Tibial artery (tissue), 4 donors: Measurements from ENCODE around the gene CLSTN1.

Experiments
- DNase-seq, 2 donors: peaks; one replicate each; pipeline ENCODE4 v3.0.0-alpha.2; 2019
- H3K27ac ChIP-seq, 2 donors: fragments of 200-600 bp; sonication (generic) in 1 of 2; 1 replicate in 1 of 2; 2 replicates in 1 of 2; pipeline ENCODE4 v1.5.1; 2018 to 2019; ENCODE audit warnings: mild to moderate bottlenecking in 1 of 2
- H3K27me3 ChIP-seq, 2 donors: fragments of 200-600 bp; sonication (generic) in 1 of 2; one replicate each; pipeline versions ENCODE4 v1.5.1 to v1.6.0; 2016 to 2019
- H3K36me3 ChIP-seq, 3 donors: fragments of 200-600 bp; sonication (generic) in 2 of 3; one replicate each; pipeline ENCODE4 v1.5.1; 2016 to 2019; ENCODE audit warnings: mild to moderate bottlenecking in 2 of 3
- H3K4me1 ChIP-seq, 4 donors: fragments of 200-600 bp; sonication (generic) in 2 of 4; 1 replicate in 3 of 4; 2 replicates in 1 of 4; pipeline ENCODE4 v1.5.1; 2016 to 2019
- H3K4me3 ChIP-seq, 2 donors: fragments of 200-600 bp; sonication (generic) in 1 of 2; 1 replicate in 1 of 2; 2 replicates in 1 of 2; pipeline ENCODE4 v1.5.1; 2018 to 2019; ENCODE audit warnings: mild to moderate bottlenecking in 2 of 2
- H3K9me3 ChIP-seq, 3 donors: fragments of 200-600 bp; sonication (generic) in 1 of 3; one replicate each; pipeline ENCODE4 v1.5.1; 2016 to 2019
- intact Hi-C: fragments of 100-400 bp; cut with DNase I; formaldehyde crosslinking; loops from one replicate; pipeline ENCODE4 v1.15.0; 2023; ENCODE audit warnings: low total_unique reads
- TF ChIP-seq, protein P1 (sequence below), 2 experiments: fragments of 200-600 bp in 1 of 2; fragments of 450-650 bp in 1 of 2; IDR thresholded peaks; one replicate each; pipeline ENCODE4 v1.5.1; 2017 to 2019; ENCODE audit warnings: antibody characterized with exemption in 2 of 2, mild to moderate bottlenecking in 1 of 2, moderate library complexity in 1 of 2

The CLSTN1 gene

DNA sequence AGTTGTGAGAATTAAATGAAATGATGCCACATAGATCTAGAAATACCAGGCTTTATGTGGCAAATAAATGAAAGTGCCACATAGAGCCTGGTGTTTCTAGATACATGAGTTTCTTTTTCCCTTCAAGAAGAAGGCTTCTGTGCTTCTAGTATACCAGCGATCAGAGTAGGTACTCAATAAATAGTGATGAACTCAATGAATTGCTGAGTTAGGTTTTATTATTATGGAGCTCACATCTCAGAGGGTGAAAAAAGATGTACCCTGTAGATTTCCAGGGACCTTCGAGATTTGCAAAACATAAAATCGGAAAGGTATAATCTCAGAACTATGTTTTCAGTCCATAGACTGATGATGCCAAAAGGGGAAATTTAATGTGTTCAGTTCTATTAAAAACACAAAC lies 2.3 kb upstream of the CLSTN1 start:
- TF ChIP-seq, protein P1, sequence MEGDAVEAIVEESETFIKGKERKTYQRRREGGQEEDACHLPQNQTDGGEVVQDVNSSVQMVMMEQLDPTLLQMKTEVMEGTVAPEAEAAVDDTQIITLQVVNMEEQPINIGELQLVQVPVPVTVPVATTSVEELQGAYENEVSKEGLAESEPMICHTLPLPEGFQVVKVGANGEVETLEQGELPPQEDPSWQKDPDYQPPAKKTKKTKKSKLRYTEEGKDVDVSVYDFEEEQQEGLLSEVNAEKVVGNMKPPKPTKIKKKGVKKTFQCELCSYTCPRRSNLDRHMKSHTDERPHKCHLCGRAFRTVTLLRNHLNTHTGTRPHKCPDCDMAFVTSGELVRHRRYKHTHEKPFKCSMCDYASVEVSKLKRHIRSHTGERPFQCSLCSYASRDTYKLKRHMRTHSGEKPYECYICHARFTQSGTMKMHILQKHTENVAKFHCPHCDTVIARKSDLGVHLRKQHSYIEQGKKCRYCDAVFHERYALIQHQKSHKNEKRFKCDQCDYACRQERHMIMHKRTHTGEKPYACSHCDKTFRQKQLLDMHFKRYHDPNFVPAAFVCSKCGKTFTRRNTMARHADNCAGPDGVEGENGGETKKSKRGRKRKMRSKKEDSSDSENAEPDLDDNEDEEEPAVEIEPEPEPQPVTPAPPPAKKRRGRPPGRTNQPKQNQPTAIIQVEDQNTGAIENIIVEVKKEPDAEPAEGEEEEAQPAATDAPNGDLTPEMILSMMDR (IDR thresholded peaks at IDR 0.05) = no peak
- Histone ChIP-seq H3K4me1 (peaks cover 7 to 33% (median 21%) of the 10 kb centered on the region in 4 donors), H3K4me3 (no peak overlapping the region), H3K36me3 (no peaks in the 10 kb centered on the region), H3K27me3 (no peaks in the 10 kb centered on the region), H3K27ac (peak overlapping the region; percentile 87 to 93), H3K9me3 (no peaks in the 10 kb centered on the region)
- intact Hi-C loops = no loop called here
- DNase-seq = no peak

DNA sequence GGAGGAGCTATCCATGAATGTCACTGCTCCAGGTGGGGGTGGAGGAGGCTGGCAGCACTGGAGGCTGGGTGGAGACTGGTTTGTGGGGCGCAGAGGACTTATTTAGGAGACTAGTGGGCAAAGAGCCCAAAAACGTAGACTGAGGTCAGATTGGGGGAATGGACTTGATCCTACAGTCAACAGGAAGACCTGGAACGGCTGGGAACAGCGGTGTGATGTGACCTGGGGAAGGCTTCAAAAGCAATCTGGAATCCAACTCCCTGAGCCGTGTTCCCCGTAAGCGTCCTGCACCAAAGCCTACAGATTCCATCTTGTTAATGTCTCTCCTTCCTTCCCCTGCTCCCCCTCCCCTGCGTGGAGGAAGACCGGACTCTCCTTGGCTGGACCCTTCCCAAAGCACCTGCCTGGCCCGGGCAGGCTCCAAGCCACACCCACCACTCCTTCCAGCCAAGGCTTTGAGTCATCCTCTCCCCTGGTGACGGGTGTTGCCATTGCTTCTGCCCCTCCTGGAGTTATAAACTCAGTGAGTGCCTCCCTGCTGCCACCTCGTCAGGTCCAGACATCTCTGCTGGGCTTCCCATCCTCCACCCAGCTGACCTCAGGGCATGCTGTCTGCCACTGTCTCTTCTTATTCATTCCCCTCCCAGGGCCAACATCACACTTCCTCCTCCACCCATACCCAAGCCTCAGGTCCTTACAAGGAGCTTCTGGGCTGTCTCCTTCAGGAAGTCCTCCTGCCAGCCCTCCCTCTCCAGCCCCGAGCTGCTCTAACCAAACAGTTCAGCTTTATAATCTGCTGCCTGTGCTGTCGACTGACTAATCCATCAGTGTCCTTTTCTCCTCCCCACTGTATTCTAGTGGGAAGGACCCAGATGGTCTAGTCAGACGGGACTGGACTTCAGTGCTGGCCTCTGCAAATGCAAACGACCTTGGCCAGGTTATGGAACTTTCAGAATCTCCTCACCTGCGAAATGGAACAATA lies 1.6 kb upstream of the CLSTN1 start:
- Histone ChIP-seq H3K27me3 (no peaks in the 10 kb centered on the region), H3K4me1 (peaks cover 7 to 33% (median 21%) of the 10 kb centered on the region in 4 donors), H3K36me3 (no peaks in the 10 kb centered on the region), H3K4me3 (peak overlapping the region in 1 of 2 donors; percentile 80), H3K27ac (peak overlapping the region; percentile 87 to 93), H3K9me3 (no peaks in the 10 kb centered on the region)
- peak; percentile 55 to 85 for DNase-seq
- TF ChIP-seq, protein P1 (IDR thresholded peaks at IDR 0.05) = no peak
- intact Hi-C loops = no loop called here

DNA sequence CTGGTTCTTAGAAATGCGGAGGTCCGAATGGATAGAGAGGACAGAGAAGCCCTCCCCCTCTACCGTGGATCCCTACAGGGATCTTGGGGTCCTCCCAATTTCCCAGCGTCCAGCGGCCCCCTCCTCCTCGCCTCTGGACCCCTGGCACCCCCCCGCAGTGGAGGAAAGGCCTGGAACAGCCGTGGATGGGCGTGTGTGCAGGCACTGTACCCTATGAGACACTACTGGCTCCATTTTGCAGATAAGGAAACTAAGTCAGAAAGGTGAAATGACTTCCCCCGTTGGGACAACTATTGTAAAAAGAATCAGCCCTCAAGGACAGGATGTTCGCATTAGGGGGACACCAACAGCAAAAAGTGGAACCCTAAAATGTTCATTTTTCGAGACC lies 931 bp upstream of the CLSTN1 start:
- Histone ChIP-seq H3K9me3 (no peaks in the 10 kb centered on the region), H3K27ac (peak overlapping the region; percentile 87 to 93), H3K4me1 (peaks cover 7 to 33% (median 21%) of the 10 kb centered on the region in 4 donors), H3K36me3 (no peaks in the 10 kb centered on the region), H3K4me3 (peak overlapping the region; percentile 74 to 80), H3K27me3 (no peaks in the 10 kb centered on the region)
- no peak for DNase-seq
- intact Hi-C loops = no loop called here
- TF ChIP-seq, protein P1 (IDR thresholded peaks at IDR 0.05) = no peak

DNA sequence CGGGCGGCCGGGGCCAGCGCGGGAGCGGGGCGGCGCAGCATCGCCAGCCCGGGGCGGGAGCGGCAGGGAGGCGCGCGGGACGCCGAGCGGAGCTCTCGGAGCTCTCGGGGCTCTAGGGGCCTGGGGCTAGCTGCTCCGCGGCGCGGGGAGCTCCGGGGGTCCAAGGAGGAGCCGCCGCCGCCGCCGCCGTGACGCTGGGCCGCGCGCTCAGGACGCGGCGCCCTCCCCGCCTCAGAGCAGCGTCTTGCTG lies 147 bp downstream of the CLSTN1 start:
- H3K36me3 ChIP-seq = no peaks in the 10 kb centered on the region
- peak overlapping the region; percentile 74 to 80 for H3K4me3 ChIP-seq
- intact Hi-C loops = no loop called here
- H3K4me1 ChIP-seq = peaks cover 7 to 33% (median 21%) of the 10 kb centered on the region in 4 donors
- H3K27me3 ChIP-seq = no peaks in the 10 kb centered on the region
- H3K27ac ChIP-seq = peak overlapping the region; percentile 87 to 93
- TF ChIP-seq, protein P1 (IDR thresholded peaks at IDR 0.05) = no peak
- H3K9me3 ChIP-seq = no peaks in the 10 kb centered on the region
- DNase-seq = no peak

DNA sequence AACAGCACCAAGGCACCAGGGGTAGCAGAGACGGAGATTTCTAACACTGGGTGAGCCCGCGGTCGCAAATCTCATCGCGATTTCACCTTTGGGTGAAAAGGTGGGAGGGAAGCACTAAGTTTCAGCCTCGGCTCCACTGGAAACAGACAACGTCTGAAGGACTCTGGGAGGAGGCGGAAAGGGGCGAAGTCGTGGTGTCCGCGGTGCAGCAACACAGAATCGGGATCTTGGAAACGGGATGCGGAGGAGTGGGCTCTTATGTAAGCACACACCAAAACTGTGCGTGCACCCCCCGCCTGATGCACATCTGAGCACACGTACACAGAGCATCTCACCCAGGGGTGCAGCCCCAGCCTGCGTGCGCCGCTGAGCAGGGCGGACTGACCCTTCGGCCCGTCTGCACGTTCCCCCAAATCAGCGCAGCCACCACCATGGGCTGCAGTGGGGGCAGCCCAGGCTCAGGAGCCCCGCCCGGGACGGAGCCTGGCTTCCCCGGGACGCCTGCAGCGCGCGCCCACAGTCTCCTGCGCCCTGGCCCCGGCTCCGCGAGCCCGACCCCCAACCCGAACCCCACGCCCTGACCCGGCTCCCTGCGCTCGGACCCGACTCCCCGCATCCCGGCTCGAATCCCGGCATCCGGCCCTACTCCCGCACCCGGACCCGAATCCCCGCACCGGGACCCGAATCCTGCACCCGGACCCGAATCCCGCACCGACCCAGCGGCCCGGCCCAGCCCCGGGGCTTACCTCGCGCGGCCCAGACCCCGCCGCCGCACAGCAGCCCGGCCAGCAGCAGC lies 670 bp downstream of the CLSTN1 start:
- no peaks in the 10 kb centered on the region for H3K27me3 ChIP-seq
- no peaks in the 10 kb centered on the region for H3K36me3 ChIP-seq
- peaks cover 7 to 33% (median 21%) of the 10 kb centered on the region in 4 donors for H3K4me1 ChIP-seq
- DNase-seq = no peak
- TF ChIP-seq, protein P1 (IDR thresholded peaks at IDR 0.05) = no peak
- intact Hi-C loops = no loop called here
- H3K9me3 ChIP-seq = no peaks in the 10 kb centered on the region
- peak overlapping the region; percentile 87 to 93 for H3K27ac ChIP-seq
- peak overlapping the region; percentile 74 to 80 for H3K4me3 ChIP-seq
